GM12878 (cell line): ENCODE measurements around the gene KATNBL1. TPM values are rescaled to one million over a fixed set of nuclear protein-coding genes. Genes with fewer than 3 reads are reported as not detected.

Experiments used
- ATAC-seq: fragments of 200-7000 bp; cut with Tn5 transposase; 3 replicates; pipeline ENCODE4 v1.9.1; 2020; ENCODE audit warnings: mild to moderate bottlenecking, moderate library complexity
- BruUV-seq: library from RNA; stranded (reverse); fragments of 400-500 nt; replicated peaks from 2 replicates; lab custom pipeline; 2021; lab: Mats Ljungman, UMichigan
- CTCF ChIA-PET: fragments of 300-600 bp; sonication (Branson Sonifier 250); formaldehyde crosslinking; extraction: SDS; loops from one replicate; lab custom pipeline; 2021; ENCODE audit warnings: inconsistent platforms; lab: Yijun Ruan, JAX
- POLR2A ChIA-PET: fragments of 350-600 bp; formaldehyde crosslinking; extraction: SDS; loops from one replicate; lab custom pipeline; 2021; ENCODE audit warnings: inconsistent platforms; lab: Charles Lee
- RAD21 ChIA-PET: fragments of 300-600 bp; sonication (Branson Sonifier 250); formaldehyde crosslinking; loops from one replicate; lab custom pipeline; 2023; ENCODE audit warnings: antibody characterized with exemption; ENCODE audit not compliant: unreplicated experiment; lab: Charles Lee
- SMC1A ChIA-PET: fragments of 300-600 bp; sonication (Branson Sonifier 250); formaldehyde crosslinking; loops from one replicate; lab custom pipeline; 2023; ENCODE audit not compliant: unreplicated experiment, uncharacterized antibody; lab: Charles Lee
- DNase-seq: peaks from one replicate; pipeline ENCODE4 v3.0.0-alpha.2; 2011; ENCODE audit warnings: low read depth, low spot score
- FAIRE-seq: peaks from 3 replicates; lab custom pipeline; 2011; peaks lifted over from hg19 to GRCh38; lab: Jason Lieb, UNC
- H2AFZ ChIP-seq: 2 replicates; pipeline ENCODE4 v1.6.0; 2011; ENCODE audit warnings: low read depth, low read length, control low read depth; ENCODE audit not compliant: control insufficient read depth
- H3K27ac ChIP-seq: 2 replicates; pipeline ENCODE4 v1.5.1; 2011; ENCODE audit warnings: control low read depth; ENCODE audit not compliant: control insufficient read depth, insufficient read depth
- H3K27me3 ChIP-seq, 2 experiments: replicated peaks in 1 of 2; 2 replicates each; pipeline versions ENCODE4 v1.6.0 to v1.6.1; 2011; ENCODE audit warnings: low read length in 1 of 2; ENCODE audit not compliant: control insufficient read depth in 2 of 2, insufficient read depth in 2 of 2
- H3K36me3 ChIP-seq, 2 experiments: 2 replicates each; pipeline ENCODE4 v1.5.1; 2011; ENCODE audit warnings: low read length in 1 of 2; ENCODE audit not compliant: control insufficient read depth in 2 of 2, insufficient read depth in 2 of 2
- H3K4me1 ChIP-seq: 2 replicates; pipeline ENCODE4 v1.6.1; 2011; ENCODE audit warnings: mild to moderate bottlenecking, low read length, moderate library complexity, mixed read lengths; ENCODE audit not compliant: control insufficient read depth, insufficient read depth
- H3K4me2 ChIP-seq: 2 replicates; pipeline ENCODE4 v1.6.0; 2011; ENCODE audit warnings: control low read depth; ENCODE audit not compliant: control insufficient read depth, insufficient read depth
- H3K4me3 ChIP-seq: fragments of 200-600 bp; sonication (generic); 2 replicates; pipeline ENCODE4 v1.5.1; 2016
- H3K79me2 ChIP-seq: 2 replicates; pipeline ENCODE4 v1.6.0; 2011; ENCODE audit warnings: low read length; ENCODE audit not compliant: control insufficient read depth, insufficient read depth
- H3K9ac ChIP-seq: 2 replicates; pipeline ENCODE4 v1.8.0; 2011; ENCODE audit warnings: low read length, control low read depth, mixed read lengths; ENCODE audit not compliant: control insufficient read depth, insufficient read depth
- H3K9me3 ChIP-seq: replicated peaks from 3 replicates; pipeline ENCODE4 v1.5.1; 2011; ENCODE audit warnings: mild to moderate bottlenecking, low read length; ENCODE audit not compliant: control insufficient read depth, insufficient read depth
- H4K20me1 ChIP-seq: 2 replicates; pipeline ENCODE4 v1.6.0; 2011; ENCODE audit not compliant: control insufficient read depth, insufficient read depth
- CBX5 ChIP-seq: sonication (generic); IDR thresholded peaks from 2 replicates; pipeline ENCODE4 v1.6.1; 2016; ENCODE audit warnings: low read depth, moderate library complexity, mild to moderate bottlenecking, inconsistent platforms
- CREM ChIP-seq: IDR thresholded peaks from 2 replicates; pipeline ENCODE4 v1.6.1; 2014; ENCODE audit warnings: antibody characterized with exemption, low read depth
- PAX8 ChIP-seq: fragments of 450-650 bp; IDR thresholded peaks from 2 replicates; pipeline ENCODE4 v1.6.1; 2017; ENCODE audit warnings: mild to moderate bottlenecking, moderate library complexity
- POLR2AphosphoS2 ChIP-seq: IDR thresholded peaks from 2 replicates; pipeline ENCODE4 v1.6.1; 2011; ENCODE audit warnings: low read depth, mild to moderate bottlenecking, low read length, improper control_type of control experiment, moderate library complexity
- WGBS: methylation state at CpG from one replicate; pipeline ENCODE4 v1.1.6; 2016; ENCODE audit warnings: low lambda C conversion rate; ENCODE audit not compliant: insufficient replicate concordance, insufficient coverage; ENCODE audit errors: missing lambda C conversion rate; 5-methylcytosine and 5-hydroxymethylcytosine counted together
- in situ Hi-C: fragments of 300-500 bp; cut with MboI; formaldehyde crosslinking; loops from 9 replicates; pipeline ENCODE4 v1.14.3; 2018; ENCODE audit warnings: mixed read lengths
- intact Hi-C: fragments of 100-400 bp; cut with micrococcal nuclease; formaldehyde crosslinking; loops from one replicate; pipeline ENCODE4 v1.14.2; 2022; ENCODE audit not compliant: unreplicated experiment
- polyA plus RNA-seq, 11 experiments: library from polyadenylated mRNA; depleted of rRNA in 4 of 11; unstranded in 6 of 11; stranded (reverse) in 5 of 11; fragments of >200 nt; fragmentation: Nextera tagmentation in 4 of 11; fragmentation: Illumina TruSeq in 1 of 11; extraction: Ambion mirVana in 4 of 11; extraction: Trizol in 1 of 11; gene quantifications; 1 replicate in 1 of 11; 2 replicates in 10 of 11; pipeline versions ENCODE4 v1.2.1 to v1.2.3, GENCODE V29; 2011 to 2016; ENCODE audit warnings: inconsistent platforms in 2 of 11, missing spikeins in 2 of 11, low read depth in 1 of 11
- total RNA-seq, 4 experiments: library from RNA; depleted of rRNA in 3 of 4; stranded (reverse); fragments of >200 nt in 3 of 4; fragmentation: Illumina TruSeq in 1 of 4; extraction: Trizol in 1 of 4; gene quantifications; 2 replicates each; pipeline versions ENCODE4 v1.2.1 to v1.2.3, GENCODE V29; 2013 to 2021
- TF ChIP-seq, protein P1 (sequence below): fragments of 450-650 bp; IDR thresholded peaks from 2 replicates; pipeline ENCODE4 v1.6.1; 2017; ENCODE audit warnings: borderline replicate concordance
- TF ChIP-seq, protein P2 (sequence below): fragments of 150-350 bp; IDR thresholded peaks from 2 replicates; pipeline ENCODE4 v1.6.1; 2014; ENCODE audit warnings: mild to moderate bottlenecking, low read depth, low read length

Gene KATNBL1
- total and polyA plus RNA-seq, 10 of the 15 experiments (the other 5 are each of a cell fraction or from before 2014, with no cell fraction given): 7.8 to 58.8 (median 30.1) TPM

DNA sequence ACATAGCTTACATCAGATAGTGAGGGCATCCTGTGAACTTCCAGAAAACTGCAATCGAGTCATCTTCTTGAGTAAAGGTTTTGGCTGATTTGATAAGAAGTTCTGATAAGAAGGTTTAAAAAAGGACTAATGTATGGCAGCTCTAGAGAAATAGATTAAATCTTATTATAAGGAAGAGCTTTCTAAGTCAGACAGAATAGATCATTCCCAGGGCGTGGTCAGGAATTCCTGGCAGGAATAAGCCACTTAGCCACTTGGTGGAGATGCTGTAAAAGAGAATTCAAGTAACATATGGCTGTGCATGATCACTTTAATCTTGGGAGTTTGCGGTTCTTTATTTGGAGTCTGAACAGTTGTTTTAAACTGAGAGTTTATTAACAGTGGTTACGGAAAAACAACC, 90.6 kb downstream of the KATNBL1 start:
- no peak for ATAC-seq

More for the DNA sequence above, 90.6 kb downstream of the KATNBL1 start:
- Histone ChIP-seq H3K4me2 (no peak overlapping the region), H3K4me1 (no peaks in the 10 kb centered on the region), H3K27me3 (no peaks in the 10 kb centered on the region), H3K9me3 (no peaks in the 10 kb centered on the region), H2AFZ (no peak overlapping the region), H3K79me2 (no peaks in the 10 kb centered on the region), H3K36me3 (no peaks in the 10 kb centered on the region), H4K20me1 (no peaks in the 10 kb centered on the region), H3K9ac (no peak overlapping the region), H3K4me3 (no peak overlapping the region), H3K27ac (no peak overlapping the region)
- DNase-seq (no peak), FAIRE-seq (no peak)
- in situ Hi-C loops (no loop called here), intact Hi-C loops (no loop called here)
- TF ChIP-seq CREM (no peak), CBX5 (no peak), PAX8 (no peak), POLR2AphosphoS2 (no peak)
- TF ChIP-seq, protein P1, sequence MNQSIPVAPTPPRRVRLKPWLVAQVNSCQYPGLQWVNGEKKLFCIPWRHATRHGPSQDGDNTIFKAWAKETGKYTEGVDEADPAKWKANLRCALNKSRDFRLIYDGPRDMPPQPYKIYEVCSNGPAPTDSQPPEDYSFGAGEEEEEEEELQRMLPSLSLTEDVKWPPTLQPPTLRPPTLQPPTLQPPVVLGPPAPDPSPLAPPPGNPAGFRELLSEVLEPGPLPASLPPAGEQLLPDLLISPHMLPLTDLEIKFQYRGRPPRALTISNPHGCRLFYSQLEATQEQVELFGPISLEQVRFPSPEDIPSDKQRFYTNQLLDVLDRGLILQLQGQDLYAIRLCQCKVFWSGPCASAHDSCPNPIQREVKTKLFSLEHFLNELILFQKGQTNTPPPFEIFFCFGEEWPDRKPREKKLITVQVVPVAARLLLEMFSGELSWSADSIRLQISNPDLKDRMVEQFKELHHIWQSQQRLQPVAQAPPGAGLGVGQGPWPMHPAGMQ: no peak
- TF ChIP-seq, protein P2, sequence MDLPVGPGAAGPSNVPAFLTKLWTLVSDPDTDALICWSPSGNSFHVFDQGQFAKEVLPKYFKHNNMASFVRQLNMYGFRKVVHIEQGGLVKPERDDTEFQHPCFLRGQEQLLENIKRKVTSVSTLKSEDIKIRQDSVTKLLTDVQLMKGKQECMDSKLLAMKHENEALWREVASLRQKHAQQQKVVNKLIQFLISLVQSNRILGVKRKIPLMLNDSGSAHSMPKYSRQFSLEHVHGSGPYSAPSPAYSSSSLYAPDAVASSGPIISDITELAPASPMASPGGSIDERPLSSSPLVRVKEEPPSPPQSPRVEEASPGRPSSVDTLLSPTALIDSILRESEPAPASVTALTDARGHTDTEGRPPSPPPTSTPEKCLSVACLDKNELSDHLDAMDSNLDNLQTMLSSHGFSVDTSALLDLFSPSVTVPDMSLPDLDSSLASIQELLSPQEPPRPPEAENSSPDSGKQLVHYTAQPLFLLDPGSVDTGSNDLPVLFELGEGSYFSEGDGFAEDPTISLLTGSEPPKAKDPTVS: no peak
- WGBS: 59% methylated on average over 4 of the region's 4 CpGs
- SMC1A ChIA-PET: interaction anchor here (1.4 kb wide), 1 partner anchor 9 kb away, joined by 7 read pairs; no protein-coding TSS in a partner anchor
- no TSS peak for BruUV-seq
- RAD21 ChIA-PET: interaction anchor here (1.2 kb wide), 1 partner anchor 10 kb away, joined by 3 read pairs; no protein-coding TSS in a partner anchor
- POLR2A ChIA-PET: no interaction called here
- CTCF ChIA-PET: interaction anchor here (1.0 to 1.6 kb wide), 3 partner anchors 9 to 93 kb away, joined by 3 to 6 read pairs (median 3); no protein-coding TSS in a partner anchor
